HepG2 (cell line): ENCODE data around the gene KCNQ2.

Source experiments
- BRCA1 ChIP-seq: sonication (generic); formaldehyde crosslinking; IDR thresholded peaks from 2 replicates; pipeline ENCODE4 v1.4.0; 2020; ENCODE audit warnings: missing genetic modification reagents
- CHD2 ChIP-seq: IDR thresholded peaks from 2 replicates; pipeline ENCODE4 v1.6.1; 2011; ENCODE audit warnings: low read depth, low read length, improper control_type of control experiment
- CTCF ChIP-seq: sonication (generic); formaldehyde crosslinking; IDR thresholded peaks from 2 replicates; pipeline ENCODE4 v1.5.0; 2020; ENCODE audit warnings: mild to moderate bottlenecking, missing genetic modification reagents, moderate library complexity
- MBNL3 ChIP-seq: fragments of 250-450 bp; sonication (Bioruptor Pico); conservative IDR thresholded peaks from 2 replicates; pipeline ENCODE4 v1.8.0; 2022; ENCODE audit warnings: mild to moderate bottlenecking, inconsistent platforms
- RAD21 ChIP-seq: fragments of 450-650 bp; formaldehyde crosslinking; IDR thresholded peaks from 2 replicates; pipeline ENCODE4 v1.5.0; 2020; ENCODE audit warnings: mild to moderate bottlenecking
- SETDB1 ChIP-seq: sonication (generic); formaldehyde crosslinking; IDR thresholded peaks from 2 replicates; pipeline ENCODE4 v1.5.1; 2020; ENCODE audit warnings: missing genetic modification reagents, mild to moderate bottlenecking, borderline replicate concordance
- SP1 ChIP-seq, 2 experiments: fragments of 450-650 bp in 1 of 2; sonication (generic) in 1 of 2; formaldehyde crosslinking in 1 of 2; IDR thresholded peaks; 2 replicates each; pipeline versions ENCODE4 v1.4.0 to v1.6.1; 2016 to 2020; ENCODE audit warnings: missing genetic modification reagents in 1 of 2
- ZKSCAN5 ChIP-seq: sonication (generic); formaldehyde crosslinking; IDR thresholded peaks from 2 replicates; pipeline ENCODE4 v1.5.1; 2020; ENCODE audit warnings: mild to moderate bottlenecking, missing genetic modification reagents
- ZNF3 ChIP-seq: IDR thresholded peaks from 2 replicates; pipeline ENCODE4 v1.7.0; 2017; ENCODE audit warnings: inconsistent platforms
- ZNF572 ChIP-seq: sonication (generic); formaldehyde crosslinking; IDR thresholded peaks from 2 replicates; pipeline ENCODE4 v1.5.1; 2020; ENCODE audit warnings: mild to moderate bottlenecking, missing genetic modification reagents

GRCh38 chr20:63360850-63361518 is 111.5 kb downstream of the KCNQ2 start, which contains the start of gene CHRNA4:
- TF ChIP-seq CHD2 = no peak
- TF ChIP-seq ZKSCAN5 (CRISPR knock-in tag) = no peak
- TF ChIP-seq BRCA1 (CRISPR knock-in tag) = no peak
- no peak for TF ChIP-seq ZNF3 (CRISPR knock-in tag)
- no peak for TF ChIP-seq SP1 (IDR thresholded peaks at IDR 0.05)
- no peak for TF ChIP-seq SP1 (CRISPR knock-in tag; IDR thresholded peaks at IDR 0.05)
- TF ChIP-seq CTCF (CRISPR knock-in tag) = no peak
- TF ChIP-seq ZNF572 (CRISPR knock-in tag) = no peak
- no peak for TF ChIP-seq MBNL3
- no peak for TF ChIP-seq RAD21 (CRISPR knock-in tag)
- TF ChIP-seq SETDB1 (CRISPR knock-in tag) = no peak
